Skeletal muscle tissue (tissue), 4 donors: ENCODE data around the gene DNAL4. TPM values are rescaled to one million over a fixed set of nuclear protein-coding genes. Genes with fewer than 3 reads are reported as not detected.

ENCODE experiments used
- H3K27ac ChIP-seq: one replicate; pipeline ENCODE4 v1.7.0; 2013; ENCODE audit warnings: mild to moderate bottlenecking, low read depth, low read length, inconsistent platforms
- H3K27me3 ChIP-seq, 3 donors: one replicate each; pipeline ENCODE4 v1.7.0; 2013; ENCODE audit warnings: low read length in 3 of 3; ENCODE audit not compliant: control insufficient read depth in 3 of 3, insufficient read depth in 3 of 3
- H3K36me3 ChIP-seq, 3 donors: one replicate each; pipeline ENCODE4 v1.7.0; 2013; ENCODE audit warnings: low read length in 3 of 3; ENCODE audit not compliant: control insufficient read depth in 3 of 3, insufficient read depth in 3 of 3
- H3K4me1 ChIP-seq, 3 donors: one replicate each; pipeline ENCODE4 v1.7.0; 2013; ENCODE audit warnings: low read length in 3 of 3, mild to moderate bottlenecking in 3 of 3; ENCODE audit not compliant: control insufficient read depth in 3 of 3, insufficient read depth in 3 of 3
- H3K4me3 ChIP-seq, 3 donors: one replicate each; pipeline ENCODE4 v1.7.0; 2013; ENCODE audit warnings: low read length in 3 of 3
- H3K9ac ChIP-seq, 3 donors: one replicate each; pipeline ENCODE4 v1.7.0; 2013; ENCODE audit warnings: low read length in 3 of 3, mild to moderate bottlenecking in 3 of 3, moderate library complexity in 2 of 3, low read depth in 1 of 3
- H3K9me3 ChIP-seq, 3 donors: one replicate each; pipeline ENCODE4 v1.7.0; 2013; ENCODE audit warnings: low read length in 3 of 3; ENCODE audit not compliant: control insufficient read depth in 3 of 3
- total RNA-seq: library from RNA; depleted of rRNA; stranded (reverse); fragments of >200 nt; gene quantifications from one replicate; pipeline ENCODE4 v1.2.3, GENCODE V29; 2014
- donor health status: Osteomylitis.

Gene DNAL4
- total RNA-seq, 1 donor from 2014 or later, result 12.0 TPM

DNA sequence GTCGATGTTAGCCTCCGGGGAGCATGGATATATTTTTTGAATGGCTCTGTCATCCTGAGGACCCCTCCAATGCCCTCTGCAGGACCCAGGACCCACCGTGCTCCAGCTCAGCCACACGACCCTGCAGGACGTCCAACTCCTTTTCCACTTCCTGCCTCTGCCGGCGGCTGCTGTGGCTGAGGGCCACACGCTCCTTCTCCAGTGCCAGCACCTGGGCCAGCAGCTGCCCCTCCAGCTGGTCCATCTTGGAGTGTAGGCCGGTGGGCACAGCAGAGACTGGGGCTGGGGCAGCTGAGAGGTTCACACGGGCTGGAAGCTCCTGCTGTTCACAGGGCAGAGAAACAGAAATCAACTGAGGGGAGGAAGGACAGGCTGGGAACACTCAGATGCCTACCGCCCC lies 34.2 kb upstream of the DNAL4 start:
- Histone ChIP-seq H3K9ac (no peak overlapping the region), H3K9me3 (no peaks in the 10 kb centered on the region), H3K27ac (no peak overlapping the region), H3K4me3 (no peak overlapping the region), H3K4me1 (no peaks in the 10 kb centered on the region), H3K27me3 (peaks cover 24 to 27% (median 26%) of the 10 kb centered on the region in 3 donors), H3K36me3 (no peaks in the 10 kb centered on the region)

DNA sequence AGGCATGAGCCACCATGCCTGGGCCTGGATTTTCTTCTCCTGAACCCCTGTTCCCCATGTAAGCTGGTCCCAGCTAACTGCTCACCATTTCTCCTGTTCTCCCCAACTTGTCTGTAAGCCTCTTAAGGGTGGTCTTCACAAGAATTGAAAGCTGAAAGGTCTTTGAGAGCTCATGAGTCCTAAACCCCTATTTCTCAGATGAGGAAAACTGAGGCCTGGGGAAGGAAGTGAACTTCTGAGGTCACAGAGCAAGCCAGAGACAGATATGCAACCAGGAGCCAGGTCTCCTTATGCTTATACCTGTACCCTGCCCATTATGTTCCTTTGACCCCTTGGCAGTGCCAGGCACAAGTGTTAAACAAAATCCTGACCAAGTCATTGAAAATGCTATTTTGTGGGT lies 33.6 kb upstream of the DNAL4 start:
- H3K27ac ChIP-seq, result no peak overlapping the region
- H3K4me3 ChIP-seq, result no peak overlapping the region
- H3K9me3 ChIP-seq, result no peaks in the 10 kb centered on the region
- H3K36me3 ChIP-seq, result no peaks in the 10 kb centered on the region
- H3K9ac ChIP-seq, result no peak overlapping the region
- H3K27me3 ChIP-seq, result peaks cover 20 to 21% (median 20%) of the 10 kb centered on the region in 3 donors
- no peaks in the 10 kb centered on the region for H3K4me1 ChIP-seq

DNA sequence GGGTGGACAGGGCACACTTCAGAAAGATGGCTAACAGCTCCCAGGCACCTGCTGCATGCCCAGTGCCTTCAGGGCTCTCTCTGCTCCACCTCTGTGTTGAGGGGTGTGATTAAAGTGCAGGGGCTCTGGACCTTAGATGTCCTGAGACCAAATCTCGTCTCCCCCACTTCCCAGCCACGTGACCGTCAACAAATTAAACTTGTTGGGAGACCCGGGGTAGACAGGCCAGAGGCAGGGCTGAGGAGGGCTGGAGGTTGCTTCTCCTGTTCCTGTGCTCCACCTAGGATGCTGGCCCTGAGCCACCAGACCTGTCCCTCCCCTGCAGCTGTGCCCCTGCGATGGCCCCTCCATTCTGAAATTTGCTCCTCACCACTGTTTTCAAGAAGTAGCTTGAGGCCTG lies 32.9 kb upstream of the DNAL4 start:
- Histone ChIP-seq H3K36me3 (no peaks in the 10 kb centered on the region), H3K9ac (no peak overlapping the region), H3K4me1 (no peaks in the 10 kb centered on the region), H3K27me3 (peaks cover 13 to 15% (median 14%) of the 10 kb centered on the region in 3 donors), H3K4me3 (no peak overlapping the region), H3K27ac (no peak overlapping the region), H3K9me3 (no peaks in the 10 kb centered on the region)

DNA sequence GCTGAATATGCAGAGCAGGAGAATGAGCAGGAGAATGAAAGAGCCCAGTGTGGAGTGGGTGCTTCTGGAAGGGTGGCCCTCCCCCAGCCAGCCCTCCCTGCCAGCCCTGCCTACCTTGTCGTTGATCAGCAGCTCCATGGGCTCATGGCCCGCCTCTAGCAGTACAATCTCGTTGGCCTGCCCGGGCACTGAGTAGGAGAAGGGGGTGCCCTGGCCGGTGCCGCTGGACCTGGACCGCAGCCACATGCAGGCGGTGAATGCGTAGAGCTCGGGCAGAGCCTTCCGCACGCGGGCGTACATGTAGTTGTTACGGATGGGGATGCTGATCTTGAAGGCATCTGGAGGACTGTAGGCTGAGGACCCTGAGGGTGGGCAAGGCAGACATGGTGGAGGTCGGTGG lies 32.4 kb upstream of the DNAL4 start:
- no peaks in the 10 kb centered on the region for H3K9me3 ChIP-seq
- H3K4me1 ChIP-seq, result no peaks in the 10 kb centered on the region
- H3K27me3 ChIP-seq, result peaks cover 12 to 15% (median 15%) of the 10 kb centered on the region in 3 donors
- H3K36me3 ChIP-seq, result no peaks in the 10 kb centered on the region
- no peak overlapping the region for H3K27ac ChIP-seq
- no peak overlapping the region for H3K9ac ChIP-seq
- no peak overlapping the region for H3K4me3 ChIP-seq

DNA sequence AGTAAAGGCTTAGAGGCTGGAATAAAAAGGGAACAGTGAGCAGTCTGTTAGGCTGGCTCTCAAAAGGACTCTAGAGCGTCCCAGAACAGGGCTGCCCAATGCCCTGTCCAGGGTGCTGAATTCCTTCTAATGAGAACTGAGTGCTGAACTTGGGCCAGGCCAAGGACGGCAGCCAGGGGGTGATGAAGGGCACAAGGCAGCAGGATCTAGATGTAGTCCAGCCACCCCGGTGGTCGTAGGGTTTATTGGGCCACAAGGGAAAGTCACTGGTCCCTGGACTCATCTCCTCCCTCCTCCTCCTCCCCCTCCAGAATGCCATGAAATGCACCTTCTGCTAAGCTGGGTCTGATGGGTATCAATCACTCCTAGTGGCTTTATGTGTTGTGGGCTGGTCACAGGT lies 30.6 kb upstream of the DNAL4 start:
- Histone ChIP-seq H3K9me3 (no peaks in the 10 kb centered on the region), H3K4me1 (no peaks in the 10 kb centered on the region), H3K27me3 (peaks cover 10 to 22% (median 12%) of the 10 kb centered on the region in 3 donors), H3K4me3 (no peak overlapping the region), H3K9ac (no peak overlapping the region), H3K27ac (no peak overlapping the region), H3K36me3 (no peaks in the 10 kb centered on the region)

DNA sequence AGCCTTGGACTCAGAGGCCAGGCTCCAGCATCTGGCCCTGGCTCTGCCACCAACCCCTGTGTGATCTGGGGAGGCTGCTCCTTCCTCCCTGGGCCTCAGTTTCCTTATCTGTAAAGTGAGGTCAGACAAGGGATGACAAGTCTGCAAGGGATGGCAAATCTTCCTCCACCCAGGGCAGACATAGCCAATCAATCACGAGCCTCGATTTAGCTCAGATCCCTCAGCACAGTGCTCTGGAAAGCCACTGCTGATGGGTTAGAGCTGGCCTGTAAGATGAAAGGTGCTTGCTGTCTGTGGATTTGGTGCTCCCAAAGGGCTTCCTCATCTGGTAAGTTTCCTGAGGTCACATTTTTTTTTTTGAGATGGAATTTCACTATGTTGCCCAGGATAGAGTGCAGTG lies 29.7 kb upstream of the DNAL4 start:
- no peak overlapping the region for H3K4me3 ChIP-seq
- H3K27ac ChIP-seq, result no peak overlapping the region
- H3K9ac ChIP-seq, result no peak overlapping the region
- H3K4me1 ChIP-seq, result no peaks in the 10 kb centered on the region
- peaks cover 13 to 22% (median 14%) of the 10 kb centered on the region in 3 donors for H3K27me3 ChIP-seq
- H3K9me3 ChIP-seq, result no peaks in the 10 kb centered on the region
- H3K36me3 ChIP-seq, result no peaks in the 10 kb centered on the region

DNA sequence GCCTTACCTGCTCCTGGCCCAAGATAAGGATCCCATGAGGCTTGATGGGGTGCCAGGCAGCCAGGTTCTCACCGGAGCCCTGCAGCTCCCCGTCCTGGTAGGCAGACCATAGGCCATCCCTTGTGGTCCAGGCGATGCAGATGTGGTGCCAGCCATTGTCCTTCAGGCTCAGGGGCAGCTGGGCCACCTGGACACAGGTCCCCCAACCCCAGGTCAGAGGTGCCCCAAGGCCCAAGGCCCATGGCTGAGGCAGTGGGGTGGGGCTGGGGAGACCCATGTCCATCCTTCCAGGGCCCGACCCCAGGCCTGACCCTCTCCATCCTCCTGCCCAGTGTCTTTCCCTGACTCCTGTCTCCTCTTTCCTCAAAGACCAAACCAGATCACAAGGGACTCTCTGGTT lies 29.1 kb upstream of the DNAL4 start:
- no peaks in the 10 kb centered on the region for H3K9me3 ChIP-seq
- H3K4me3 ChIP-seq, result no peak overlapping the region
- H3K9ac ChIP-seq, result no peak overlapping the region
- H3K4me1 ChIP-seq, result no peaks in the 10 kb centered on the region
- peaks cover 7 to 20% (median 11%) of the 10 kb centered on the region in 3 donors for H3K27me3 ChIP-seq
- H3K27ac ChIP-seq, result no peak overlapping the region
- H3K36me3 ChIP-seq, result no peaks in the 10 kb centered on the region

DNA sequence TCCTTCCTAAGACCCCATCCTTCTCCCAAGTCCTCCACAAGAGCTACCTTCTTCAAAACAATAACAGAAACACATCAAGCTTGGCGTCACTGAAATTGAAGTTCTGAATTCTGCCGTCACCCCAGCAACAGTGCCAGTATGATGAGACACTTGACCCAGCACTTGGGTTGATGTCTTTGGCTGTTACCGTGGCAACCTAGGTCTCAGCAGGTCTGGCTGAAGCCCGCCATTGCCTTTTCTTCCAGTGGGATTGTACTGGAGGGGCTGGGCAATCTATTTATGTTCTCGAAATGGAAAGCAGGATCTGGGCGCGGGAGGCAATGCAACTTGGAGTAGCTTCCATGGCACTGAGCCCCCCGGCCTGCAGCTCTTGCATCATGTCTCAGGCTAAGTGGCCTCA lies 26.1 kb upstream of the DNAL4 start:
- Histone ChIP-seq H3K27me3 (peaks cover 7 to 24% (median 14%) of the 10 kb centered on the region in 3 donors), H3K4me1 (no peaks in the 10 kb centered on the region), H3K36me3 (no peaks in the 10 kb centered on the region), H3K9me3 (no peaks in the 10 kb centered on the region), H3K4me3 (no peak overlapping the region), H3K27ac (no peak overlapping the region), H3K9ac (no peak overlapping the region)

DNA sequence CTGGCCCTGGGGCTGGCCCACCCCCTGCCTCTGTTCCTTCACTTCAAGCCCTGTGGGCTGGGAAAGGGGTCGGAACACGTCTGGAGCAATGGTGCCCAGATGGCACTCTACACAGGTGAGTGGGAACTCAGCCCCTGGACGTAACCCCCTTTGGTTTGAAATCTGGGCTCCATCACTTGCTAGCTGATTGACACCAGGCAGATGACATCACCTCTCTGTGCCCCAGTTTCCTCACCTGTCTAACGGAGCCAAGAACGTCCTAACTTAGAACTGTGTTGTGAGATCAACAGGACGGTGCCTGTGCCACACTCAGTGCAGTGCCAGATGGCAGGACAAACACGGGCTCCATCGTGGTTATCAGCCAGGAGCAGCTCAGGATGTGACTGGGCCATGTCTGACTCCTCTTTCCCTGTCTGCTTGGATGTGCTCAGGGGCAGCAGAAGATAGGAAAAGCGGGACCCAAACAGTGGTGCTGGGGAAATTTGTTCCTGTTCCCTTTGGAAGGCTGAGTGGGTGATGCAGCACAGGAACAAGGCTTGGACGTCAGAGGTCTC lies 25.5 kb upstream of the DNAL4 start:
- Histone ChIP-seq H3K4me3 (no peak overlapping the region), H3K27ac (no peak overlapping the region), H3K9me3 (no peaks in the 10 kb centered on the region), H3K4me1 (no peaks in the 10 kb centered on the region), H3K27me3 (peaks cover 7 to 27% (median 16%) of the 10 kb centered on the region in 3 donors), H3K9ac (no peak overlapping the region), H3K36me3 (no peaks in the 10 kb centered on the region)

DNA sequence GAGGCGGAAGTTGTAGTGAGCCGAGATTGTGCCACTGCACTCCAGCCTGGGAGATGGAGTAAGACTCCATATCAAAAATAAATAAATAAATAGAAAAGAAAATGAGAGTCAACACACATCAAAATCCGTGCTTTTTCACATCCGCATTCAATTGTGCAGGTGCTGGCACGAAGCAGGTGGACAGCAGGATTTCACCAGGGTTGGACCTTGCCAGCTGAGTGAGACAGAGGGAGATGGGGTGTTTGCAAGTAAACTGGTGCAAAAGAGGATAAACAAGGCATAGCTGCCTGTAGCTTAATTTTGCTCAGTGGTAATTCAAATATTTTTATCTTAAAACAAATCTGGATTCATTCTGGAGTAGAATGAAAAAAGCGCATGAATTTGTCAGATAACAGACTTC lies 23.3 kb upstream of the DNAL4 start:
- Histone ChIP-seq H3K9ac (no peak overlapping the region), H3K36me3 (no peaks in the 10 kb centered on the region), H3K27ac (no peak overlapping the region), H3K4me1 (no peaks in the 10 kb centered on the region), H3K27me3 (peaks cover 12 to 32% (median 21%) of the 10 kb centered on the region in 3 donors), H3K4me3 (no peak overlapping the region), H3K9me3 (no peaks in the 10 kb centered on the region)
